ACC112 (cell line): Measurements from ENCODE around the gene HERC3.

Experiments
- H2AFZ ChIP-seq: fragments of 200-600 bp; sonication (generic); one replicate; pipeline ENCODE4 v1.6.0; 2017; ENCODE audit warnings: antibody characterized with exemption, low read length; ENCODE audit not compliant: unreplicated experiment
- H3K27ac ChIP-seq: fragments of 200-600 bp; sonication (generic); 2 replicates; pipeline ENCODE4 v1.5.1; 2014; ENCODE audit warnings: low read depth, mild to moderate bottlenecking, antibody characterized with exemption, low read length, moderate library complexity
- H3K27me3 ChIP-seq: fragments of 200-600 bp; sonication (generic); 2 replicates; pipeline ENCODE4 v1.6.1; 2014; ENCODE audit warnings: mild to moderate bottlenecking, antibody characterized with exemption, low read length, moderate library complexity, mixed read lengths; ENCODE audit not compliant: insufficient read depth
- H3K36me3 ChIP-seq: fragments of 200-600 bp; sonication (generic); 2 replicates; pipeline ENCODE4 v1.6.1; 2016; ENCODE audit warnings: mild to moderate bottlenecking, antibody characterized with exemption, low read length, moderate library complexity, mixed read lengths; ENCODE audit not compliant: insufficient read depth
- H3K4me1 ChIP-seq: fragments of 200-600 bp; sonication (generic); one replicate; pipeline ENCODE4 v1.6.1; 2016; ENCODE audit warnings: low read length, mixed read lengths; ENCODE audit not compliant: insufficient read depth, unreplicated experiment, control insufficient read depth
- H3K4me3 ChIP-seq: fragments of 200-600 bp; sonication (generic); 2 replicates; pipeline ENCODE4 v1.5.1; 2014; ENCODE audit warnings: mild to moderate bottlenecking, low read depth, low read length
- H3K79me2 ChIP-seq: fragments of 200-600 bp; sonication (generic); one replicate; pipeline ENCODE4 v1.6.0; 2016; ENCODE audit warnings: low read length; ENCODE audit not compliant: control insufficient read depth, unreplicated experiment, insufficient read depth

The HERC3 gene

GRCh38 chr4:88719381-88719780 is 127.1 kb downstream of the HERC3 start:
- H3K79me2 ChIP-seq, result no peaks in the 10 kb centered on the region
- H3K4me1 ChIP-seq, result no peaks in the 10 kb centered on the region
- no peak overlapping the region for H2AFZ ChIP-seq
- H3K27ac ChIP-seq, result no peak overlapping the region
- no peaks in the 10 kb centered on the region for H3K27me3 ChIP-seq
- H3K36me3 ChIP-seq, result peaks cover 26% of the 10 kb centered on the region
- no peak overlapping the region for H3K4me3 ChIP-seq

DNA sequence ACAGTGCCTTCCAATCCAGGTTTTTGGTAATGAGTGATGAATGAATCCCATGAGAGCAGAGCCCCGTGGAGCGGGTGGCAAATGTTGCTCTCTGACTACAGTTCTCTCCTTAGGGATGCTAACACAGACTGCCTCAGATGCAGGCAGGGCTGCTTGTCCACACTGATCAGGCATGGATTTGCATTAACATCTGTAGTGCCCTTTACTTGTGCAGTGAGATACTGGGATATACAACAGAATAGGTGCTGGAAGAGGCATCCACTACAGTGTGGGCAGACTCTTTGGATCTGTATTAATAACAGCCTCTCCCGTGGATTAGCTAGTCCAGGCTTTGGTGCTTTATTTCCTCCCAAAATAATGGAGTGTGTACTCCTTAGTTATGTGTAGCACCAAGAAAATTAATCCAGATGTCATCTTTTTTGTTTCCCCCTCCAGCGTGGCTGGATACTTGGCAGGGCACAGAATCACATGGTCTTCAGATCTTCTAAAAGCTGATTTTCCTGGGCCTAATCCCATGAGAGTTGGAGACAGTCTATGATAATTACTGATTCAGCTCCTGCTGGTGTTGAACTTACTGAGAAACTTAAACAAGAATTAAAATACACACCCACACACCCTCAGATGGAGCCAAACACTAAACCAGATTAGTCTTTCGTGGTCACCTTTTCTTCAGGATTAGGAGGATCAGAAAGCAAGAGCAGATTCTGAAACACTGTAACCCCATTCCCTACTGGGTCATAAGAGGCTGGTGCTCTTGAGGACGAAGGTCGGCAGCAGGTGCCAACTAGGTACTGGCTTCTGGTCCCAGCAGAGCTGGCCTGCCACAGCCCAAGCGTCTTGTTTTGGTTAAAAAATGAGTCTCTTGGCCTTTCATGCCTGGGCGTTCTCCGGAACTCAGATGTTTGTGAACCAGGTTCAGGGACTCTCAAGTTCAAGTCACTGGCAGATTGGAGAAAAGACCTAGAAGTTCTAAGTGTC is 128.5 kb downstream of the HERC3 start:
- Histone ChIP-seq H3K27ac (no peak overlapping the region), H3K27me3 (no peaks in the 10 kb centered on the region), H3K79me2 (no peaks in the 10 kb centered on the region), H3K4me1 (no peaks in the 10 kb centered on the region), H3K36me3 (peaks cover 26% of the 10 kb centered on the region), H3K4me3 (no peak overlapping the region), H2AFZ (no peak overlapping the region)

- Histone ChIP-seq H3K4me1 (no peaks in the 10 kb centered on the region), H3K4me3 (no peak overlapping the region), H3K27ac (no peak overlapping the region), H2AFZ (no peak overlapping the region), H3K79me2 (no peaks in the 10 kb centered on the region), H3K36me3 (peaks cover 18% of the 10 kb centered on the region), H3K27me3 (no peaks in the 10 kb centered on the region)
Observed at GRCh38 chr4:88722276-88722780, 130.0 kb downstream of the HERC3 start.

- no peaks in the 10 kb centered on the region for H3K79me2 ChIP-seq
- H3K4me3 ChIP-seq, result no peak overlapping the region
- no peaks in the 10 kb centered on the region for H3K4me1 ChIP-seq
Observed at GRCh38 chr4:88722828-88723227, 130.5 kb downstream of the HERC3 start.

DNA sequence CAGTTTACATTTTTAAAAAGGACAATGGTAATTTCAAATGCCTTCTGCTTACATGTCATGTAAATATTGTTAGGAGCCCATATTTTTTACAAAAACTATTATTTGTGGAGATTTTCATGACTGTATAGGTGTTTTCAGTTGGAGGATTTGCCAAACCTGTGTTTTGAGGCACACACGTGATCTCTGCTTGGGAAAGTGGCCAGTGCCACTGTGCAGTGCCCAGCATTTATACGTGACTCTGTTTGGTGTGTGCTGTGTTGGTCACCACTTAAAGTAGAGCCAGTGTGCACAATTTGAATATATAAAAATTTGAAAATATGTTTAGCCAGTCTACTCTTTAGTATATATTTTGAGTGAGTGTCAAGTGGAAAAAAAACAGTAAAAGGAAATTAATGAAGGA is 132.1 kb downstream of the HERC3 start:
- peaks cover 10% of the 10 kb centered on the region; the same call in 1 of the 2 replicates for H3K36me3 ChIP-seq
- H3K79me2 ChIP-seq, result no peaks in the 10 kb centered on the region
- no peaks in the 10 kb centered on the region for H3K27me3 ChIP-seq
- H3K27ac ChIP-seq, result no peak overlapping the region
- no peaks in the 10 kb centered on the region for H3K4me1 ChIP-seq
- no peak overlapping the region for H2AFZ ChIP-seq
- H3K4me3 ChIP-seq, result no peak overlapping the region

More at GRCh38 chr4:88722828-88723227, 130.5 kb downstream of the HERC3 start:
- Histone ChIP-seq H3K36me3 (peaks cover 13% of the 10 kb centered on the region), H3K27me3 (no peaks in the 10 kb centered on the region), H3K27ac (no peak overlapping the region), H2AFZ (no peak overlapping the region)

GRCh38 chr4:88725143-88725542 is 132.9 kb downstream of the HERC3 start:
- H2AFZ ChIP-seq, result no peak overlapping the region
- peaks cover 11% of the 10 kb centered on the region; the same call in 1 of the 2 replicates for H3K36me3 ChIP-seq
- no peaks in the 10 kb centered on the region for H3K4me1 ChIP-seq
- no peaks in the 10 kb centered on the region for H3K27me3 ChIP-seq
- H3K27ac ChIP-seq, result no peak overlapping the region
- H3K4me3 ChIP-seq, result no peak overlapping the region
- no peaks in the 10 kb centered on the region for H3K79me2 ChIP-seq

DNA sequence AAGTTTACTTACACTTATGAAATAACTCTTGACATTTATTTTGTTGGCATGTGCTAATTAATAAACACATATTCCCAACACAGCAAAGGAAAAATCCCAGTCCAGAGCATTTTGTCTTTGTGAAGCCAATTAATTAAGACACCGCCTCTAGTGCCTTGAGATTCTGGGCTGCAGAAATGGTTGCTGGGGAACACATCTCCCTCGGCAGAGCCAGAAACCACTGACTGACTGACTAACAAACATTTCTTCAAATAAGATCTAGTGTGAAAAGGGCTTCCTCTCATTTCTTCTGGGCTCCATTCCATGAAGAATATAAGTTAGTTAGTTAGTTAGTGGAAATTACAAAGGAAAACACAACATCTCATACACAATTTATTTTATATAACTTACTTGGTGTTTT is 133.7 kb downstream of the HERC3 start:
- H2AFZ ChIP-seq, result no peak overlapping the region
- H3K4me3 ChIP-seq, result no peak overlapping the region
- no peaks in the 10 kb centered on the region for H3K27me3 ChIP-seq
- no peak overlapping the region for H3K27ac ChIP-seq
- H3K36me3 ChIP-seq, result peaks cover 8% of the 10 kb centered on the region; the same call in 1 of the 2 replicates
- H3K79me2 ChIP-seq, result no peaks in the 10 kb centered on the region
- no peaks in the 10 kb centered on the region for H3K4me1 ChIP-seq

DNA sequence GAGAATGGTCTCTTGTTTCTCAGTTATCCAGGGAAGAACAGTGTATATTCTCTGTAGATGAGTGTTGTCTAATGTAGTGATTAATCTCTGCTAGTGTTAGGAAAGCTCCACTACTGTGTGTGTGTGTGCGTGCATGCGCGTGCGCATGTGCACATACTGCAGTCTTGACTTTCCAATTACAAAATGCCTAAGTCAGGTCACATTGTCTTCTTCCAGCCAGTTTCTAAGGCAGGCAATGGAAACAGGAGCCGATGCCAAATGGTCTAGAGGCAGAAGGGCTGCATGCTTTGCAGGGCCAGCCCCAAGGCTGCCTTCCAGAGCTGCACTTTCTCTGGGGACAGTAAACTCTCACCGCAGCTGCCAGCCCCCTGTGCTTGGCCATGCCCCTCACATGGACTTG is 135.9 kb downstream of the HERC3 start:
- H3K4me3 ChIP-seq, result no peak overlapping the region
- no peaks in the 10 kb centered on the region for H3K27me3 ChIP-seq
- H3K79me2 ChIP-seq, result no peaks in the 10 kb centered on the region

GRCh38 chr4:88729146-88729760 is 137.0 kb downstream of the HERC3 start:
- peaks cover 8% of the 10 kb centered on the region; the same call in 1 of the 2 replicates for H3K36me3 ChIP-seq
- no peak overlapping the region for H3K27ac ChIP-seq
- no peak overlapping the region for H2AFZ ChIP-seq

More for the DNA sequence above, 135.9 kb downstream of the HERC3 start:
- H2AFZ ChIP-seq, result no peak overlapping the region
- H3K27ac ChIP-seq, result no peak overlapping the region
- peaks cover 8% of the 10 kb centered on the region; the same call in 1 of the 2 replicates for H3K36me3 ChIP-seq
- H3K4me1 ChIP-seq, result no peaks in the 10 kb centered on the region

GRCh38 chr4:88730811-88731210 is 138.5 kb downstream of the HERC3 start:
- H3K36me3 ChIP-seq, result peaks cover 8% of the 10 kb centered on the region; the same call in 1 of the 2 replicates
- no peaks in the 10 kb centered on the region for H3K79me2 ChIP-seq
- H3K4me1 ChIP-seq, result peaks cover 16% of the 10 kb centered on the region
- H2AFZ ChIP-seq, result no peak overlapping the region
- no peak overlapping the region for H3K27ac ChIP-seq
- H3K27me3 ChIP-seq, result no peaks in the 10 kb centered on the region
- no peak overlapping the region for H3K4me3 ChIP-seq

More at GRCh38 chr4:88729146-88729760, 137.0 kb downstream of the HERC3 start:
- Histone ChIP-seq H3K27me3 (no peaks in the 10 kb centered on the region), H3K79me2 (no peaks in the 10 kb centered on the region), H3K4me3 (no peak overlapping the region), H3K4me1 (peaks cover 3% of the 10 kb centered on the region)
